Stimulated activated CD8-positive, alpha-beta memory T cell treated with anti-CD3 and anti-CD28 coated beads, Interleukin-2, amount 100 ng/mL, for 1 hour (primary cell): ENCODE results near the gene CD46.

Experiments
- DNase-seq, 2 donors: peaks; one replicate each; pipeline ENCODE4 v3.0.0-alpha.2; 2020; ENCODE audit warnings: low read depth in 2 of 2

Gene CD46

DNA sequence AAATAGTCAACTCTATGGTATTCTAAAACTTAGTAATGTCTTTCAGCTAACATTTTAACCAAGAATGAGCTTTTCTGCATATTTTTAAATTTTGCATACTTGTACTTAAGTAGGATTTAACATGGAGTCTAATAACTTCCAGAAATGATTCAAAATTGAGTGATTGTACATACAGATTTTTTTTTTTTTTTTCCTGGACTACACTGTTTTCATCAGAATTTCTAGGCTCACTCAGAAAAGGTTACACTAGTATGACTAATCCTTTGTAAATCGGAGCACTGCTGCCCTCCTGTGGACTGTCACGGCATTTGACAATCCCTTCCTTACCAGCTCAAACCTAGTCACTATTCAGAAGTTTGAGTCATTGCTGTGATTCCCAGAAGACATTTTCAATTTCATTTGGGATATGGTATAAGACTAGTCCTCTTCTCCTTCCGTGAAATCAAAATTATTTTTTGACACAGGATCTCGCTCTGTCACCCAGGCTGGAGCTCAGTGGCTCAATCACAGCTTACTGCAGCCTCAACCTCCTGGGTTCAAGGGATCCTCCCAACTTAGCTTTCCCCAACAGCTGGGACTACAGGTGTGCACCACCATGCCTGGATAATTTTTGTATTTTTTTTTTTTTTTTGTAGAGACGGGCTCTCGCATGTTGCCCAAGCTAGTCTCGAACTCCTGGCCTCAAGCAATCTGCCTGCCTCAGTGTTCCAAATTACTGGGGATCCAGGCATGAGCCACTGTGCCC is 45.5 kb downstream of the CD46 start:
- peak; percentile 53 to 57 for DNase-seq

DNA sequence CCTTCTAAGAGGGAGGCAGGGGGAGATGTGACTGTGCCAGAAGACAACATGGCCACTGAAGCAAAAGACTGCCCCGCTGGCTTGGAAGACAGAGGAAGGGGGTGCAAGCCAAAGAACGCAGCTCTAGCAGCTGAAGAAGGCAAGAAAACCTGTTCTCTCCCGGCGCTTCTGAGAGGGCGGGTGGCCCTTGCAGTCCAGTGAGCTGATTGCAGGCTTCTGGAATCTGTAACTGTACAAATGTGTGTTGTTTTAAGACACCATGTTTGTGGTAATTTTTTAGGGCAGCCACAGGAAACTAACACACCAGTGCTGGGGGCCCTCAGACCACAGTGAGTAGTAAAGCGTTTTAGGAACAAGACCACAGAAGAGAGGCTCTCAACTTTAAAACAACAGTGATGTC is 47.0 kb downstream of the CD46 start:
- DNase-seq: no peak

DNA sequence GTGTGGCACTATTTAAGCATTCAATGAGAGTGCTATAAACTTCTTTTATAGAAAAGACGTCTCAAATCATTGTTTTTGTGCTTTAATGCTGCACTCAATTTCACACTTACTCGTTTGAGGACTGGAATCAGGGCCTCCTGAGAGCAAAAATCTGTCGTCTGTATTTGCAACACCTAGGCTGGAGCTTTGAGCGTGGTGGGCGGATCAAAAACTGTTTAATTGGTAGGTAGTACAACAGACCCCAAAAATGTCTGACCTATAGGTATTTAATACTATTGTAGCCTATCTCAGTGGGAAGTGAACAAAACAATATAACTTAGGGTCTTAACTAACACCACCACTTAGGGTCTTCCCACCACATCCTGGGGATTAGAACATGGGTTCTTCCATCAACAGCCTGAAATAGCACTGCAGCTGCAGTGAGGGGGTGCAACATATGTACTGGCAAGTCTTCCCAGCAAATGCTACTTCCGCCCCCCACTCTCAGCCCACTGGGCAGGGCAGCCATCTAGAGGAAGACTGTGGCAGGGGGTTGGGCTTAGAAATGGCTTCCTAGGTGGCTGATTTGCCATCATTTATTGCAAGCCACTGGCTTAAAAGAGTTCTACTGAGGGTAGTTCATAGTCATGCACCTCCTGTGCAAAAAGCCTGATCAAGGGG is 48.3 kb downstream of the CD46 start:
- DNase-seq: no peak

DNA sequence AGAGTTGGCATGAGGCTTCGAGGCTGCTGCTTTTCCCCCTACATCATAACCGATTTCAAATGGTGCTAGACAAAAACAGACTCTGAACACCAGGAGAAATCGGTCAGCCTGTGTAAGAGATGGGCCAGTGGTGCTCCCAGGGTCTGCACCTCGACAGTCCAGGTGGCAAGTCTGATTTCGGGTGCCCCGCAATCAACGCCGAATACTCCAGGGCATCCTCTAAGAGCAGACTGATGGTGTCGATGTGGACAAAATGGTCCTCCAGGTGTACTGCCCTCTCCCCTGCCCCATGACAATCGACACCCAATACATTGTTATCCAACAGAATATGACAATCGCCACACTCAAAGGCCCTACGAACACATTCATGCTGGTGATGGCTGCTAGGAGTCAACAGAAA is 50.0 kb downstream of the CD46 start:
- DNase-seq: no peak

DNA sequence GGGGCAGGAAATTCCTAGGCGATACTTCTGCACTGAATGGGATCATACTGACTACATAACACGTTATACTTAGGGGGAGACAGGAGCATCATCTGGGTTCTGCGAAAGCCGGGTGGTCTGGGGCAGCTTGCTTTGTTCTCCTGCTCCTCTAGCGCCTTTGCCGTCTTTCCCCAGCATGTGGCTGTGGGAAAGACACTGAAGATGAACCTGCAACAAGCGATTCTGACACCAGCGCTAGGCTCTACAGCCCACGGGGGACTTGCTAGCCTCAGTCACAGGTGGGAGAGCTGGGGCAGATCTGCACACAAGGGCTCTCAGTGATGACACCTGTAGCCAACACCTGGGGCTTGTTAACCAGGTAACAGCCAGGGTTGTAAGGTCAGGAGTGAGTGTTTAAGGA is 51.8 kb downstream of the CD46 start:
- DNase-seq: no peak

DNA sequence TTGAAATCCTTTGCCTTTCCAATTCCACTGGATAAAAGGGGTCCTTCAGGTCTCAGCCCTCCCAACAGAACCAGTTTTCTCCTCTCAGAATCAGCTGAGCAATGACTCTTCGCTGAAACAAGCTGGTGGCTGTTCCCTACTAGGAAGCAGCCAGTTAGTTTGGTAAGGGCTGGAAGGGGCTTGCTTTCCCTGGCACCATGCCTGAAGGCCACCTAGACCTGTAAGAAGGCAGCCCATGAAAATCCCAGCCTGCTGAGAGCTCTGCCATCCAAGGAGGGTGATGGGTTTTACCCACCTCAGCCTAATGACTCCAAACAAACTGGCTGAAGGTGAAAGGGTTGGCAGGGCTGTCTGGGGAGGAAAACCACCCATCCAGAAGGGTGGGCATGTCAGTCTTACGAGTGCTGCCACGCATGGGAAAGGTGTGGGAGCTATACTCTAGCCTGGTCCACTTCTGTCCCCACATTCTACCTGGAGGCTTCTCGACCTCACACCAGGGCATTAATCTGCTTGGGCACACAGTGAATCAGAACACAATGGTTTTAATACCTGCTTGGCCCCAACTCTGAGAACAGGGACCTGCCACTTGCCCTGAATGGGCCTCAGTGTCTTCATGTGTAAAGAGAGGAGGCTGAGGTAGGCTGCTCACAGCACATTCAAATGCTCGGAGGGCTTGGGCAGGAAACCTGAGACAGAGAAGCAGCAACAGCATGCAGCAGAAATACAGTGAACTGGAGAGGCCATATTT is 53.0 kb downstream of the CD46 start:
- no peak for DNase-seq

DNA sequence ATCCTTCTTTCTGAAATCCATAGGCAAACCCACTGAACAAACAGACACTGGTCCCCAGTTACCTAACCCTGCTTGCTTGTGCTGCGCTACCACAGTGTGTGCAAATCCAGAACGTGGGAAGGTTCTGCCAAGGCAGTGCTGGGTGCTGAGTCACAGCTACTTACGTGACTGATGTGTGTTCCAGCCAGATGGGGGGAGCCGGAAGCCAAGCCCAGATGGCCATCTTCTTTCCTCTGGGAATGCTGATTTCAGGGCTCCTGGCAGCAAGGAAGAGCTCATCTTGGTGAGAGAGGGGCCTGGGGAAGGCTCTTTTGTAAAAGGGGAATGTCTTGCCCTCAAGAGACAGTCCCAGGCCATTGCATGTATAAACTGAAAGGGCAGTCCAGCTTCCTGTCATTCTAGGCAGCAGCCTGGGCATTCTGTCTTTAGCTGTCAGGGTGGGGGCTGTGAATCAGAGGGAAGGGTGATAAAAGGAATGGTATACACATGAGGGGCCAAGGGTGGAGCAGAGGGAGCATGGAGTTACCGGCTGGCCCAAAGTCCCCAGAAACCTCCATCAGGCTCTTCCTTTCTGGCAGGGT is 54.1 kb downstream of the CD46 start:
- DNase-seq: no peak

DNA sequence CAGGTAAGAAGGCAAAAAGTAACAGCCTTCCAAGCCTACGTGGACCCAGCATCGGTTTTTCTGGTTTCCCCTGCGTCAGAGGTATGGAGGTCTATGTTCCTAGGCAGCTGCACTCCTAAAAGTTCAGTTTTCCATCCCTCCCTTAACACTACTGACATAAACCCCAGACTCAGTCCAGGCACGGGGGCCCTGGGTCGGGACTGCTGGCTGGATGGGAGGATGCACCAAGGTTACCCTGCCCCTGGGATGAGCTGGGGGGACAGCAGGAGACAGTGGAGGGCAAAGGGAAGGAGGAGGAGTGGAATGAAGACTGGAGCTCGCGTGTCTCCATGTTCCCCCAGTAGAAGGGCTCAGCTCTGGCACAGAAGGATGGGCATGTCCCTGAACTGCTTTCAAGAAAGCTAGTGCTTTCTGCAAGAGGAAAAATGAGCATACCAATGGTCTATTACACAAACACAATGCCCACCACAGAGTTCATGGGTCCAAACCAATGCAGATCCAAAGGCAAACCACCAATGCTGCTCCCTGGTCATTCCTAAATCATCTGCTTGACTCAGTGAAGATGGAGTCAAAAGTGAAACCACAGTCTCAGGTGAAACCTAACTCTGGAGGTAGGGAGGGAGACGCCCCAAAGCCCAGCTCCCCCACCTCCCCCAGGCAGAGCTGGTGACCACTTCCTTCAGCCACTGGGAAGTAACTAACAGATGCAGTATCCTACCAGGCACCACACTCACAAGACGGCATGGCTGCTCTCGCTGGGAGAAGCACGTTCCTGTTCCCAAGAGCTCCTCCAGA is 54.9 kb downstream of the CD46 start:
- no peak for DNase-seq

DNA sequence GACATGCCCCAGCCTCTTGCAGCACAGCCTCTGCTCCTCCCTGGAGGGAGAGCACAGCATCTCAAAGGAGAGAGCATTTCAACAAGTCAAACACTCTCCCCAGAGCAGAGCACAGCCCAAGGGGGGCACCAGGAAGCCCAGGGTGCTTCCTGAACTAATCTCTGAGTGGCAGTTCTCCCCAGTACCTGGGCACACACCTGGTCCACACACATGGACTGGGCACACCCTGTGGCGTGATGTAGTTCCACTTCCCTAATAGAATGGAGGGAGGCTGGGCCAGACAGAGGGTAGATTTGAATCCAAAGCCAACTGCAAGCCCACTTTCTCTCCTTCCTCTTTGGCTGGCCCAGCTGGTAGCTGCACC is 55.5 kb downstream of the CD46 start:
- DNase-seq: no peak

DNA sequence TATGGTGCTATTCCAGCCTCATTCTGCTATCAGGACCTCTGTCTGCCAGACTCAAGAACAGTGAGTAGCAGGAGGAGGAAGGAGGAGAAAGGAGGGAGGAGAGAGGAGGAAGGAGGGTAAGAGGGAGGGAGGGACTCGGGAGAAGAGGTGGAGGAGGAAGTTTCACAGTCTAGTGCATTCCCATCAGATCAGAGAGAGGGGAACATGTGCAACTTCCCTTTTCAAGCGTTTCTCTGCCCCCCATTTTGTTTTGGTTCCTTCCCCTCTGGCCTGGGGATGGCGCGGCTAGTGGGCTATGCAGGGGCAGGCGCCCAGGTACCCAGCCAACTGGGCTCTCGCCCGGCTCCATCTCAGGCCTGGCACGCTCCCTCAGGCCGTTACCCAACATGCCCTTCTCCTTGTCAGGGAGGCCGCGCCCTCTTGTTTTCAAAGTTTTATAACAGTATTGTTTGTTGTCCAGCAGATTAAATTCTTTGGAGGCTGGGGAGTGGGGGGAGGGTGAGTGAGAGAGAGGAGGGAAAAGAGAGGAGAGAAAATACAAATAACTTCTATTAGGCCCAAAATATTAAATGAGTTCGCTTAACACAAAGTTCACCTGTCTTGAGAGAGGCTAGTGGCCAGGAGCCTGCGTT is 56.0 kb downstream of the CD46 start:
- no peak for DNase-seq

DNA sequence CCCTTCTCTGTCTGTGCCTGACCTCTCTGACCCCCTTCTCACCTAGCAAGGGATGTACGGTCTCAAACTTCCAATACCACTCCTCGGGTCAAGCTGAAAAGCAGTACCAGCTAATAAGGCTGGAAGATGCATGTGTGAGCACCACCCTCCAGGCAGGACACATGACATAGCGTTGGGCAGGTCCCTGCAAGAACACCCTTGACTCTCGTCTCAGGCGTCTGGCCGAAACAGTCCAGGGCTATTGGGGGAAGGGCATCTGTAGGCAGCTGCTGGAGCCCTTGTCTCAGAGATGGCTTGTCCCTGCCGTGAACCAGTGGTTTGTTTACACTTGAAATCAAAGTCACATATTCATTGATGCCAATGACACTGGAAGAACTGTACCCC is 56.5 kb downstream of the CD46 start:
- DNase-seq: no peak

DNA sequence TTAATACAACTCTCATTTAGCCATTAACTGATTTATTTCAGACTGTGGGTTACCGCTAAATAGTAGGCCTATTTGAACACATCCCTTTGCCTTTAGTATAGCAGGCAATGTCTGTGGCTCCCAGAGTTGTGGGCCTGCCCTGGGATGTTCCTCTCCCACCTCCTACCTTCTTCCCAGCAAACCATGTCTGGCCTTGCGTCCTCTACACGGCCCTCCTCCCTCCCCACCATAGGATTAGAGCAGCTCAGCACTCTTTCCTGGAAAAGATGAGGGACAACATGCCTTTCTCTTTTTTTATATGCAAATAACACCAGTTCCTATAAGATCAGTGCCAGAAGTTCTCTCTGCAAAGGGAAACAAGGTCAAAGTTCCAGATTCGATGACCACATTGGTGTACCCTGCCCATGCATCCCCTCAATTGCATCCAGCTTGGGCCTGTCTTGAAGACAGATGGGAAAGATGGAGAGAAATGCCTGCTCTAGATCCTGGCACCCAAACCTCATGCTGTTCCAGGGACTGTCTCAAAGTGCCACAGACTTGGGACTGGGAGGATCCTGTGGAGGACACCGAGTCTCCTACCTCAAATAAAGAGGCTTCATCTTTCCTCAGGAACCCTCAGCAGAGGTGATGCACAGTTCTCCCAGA is 57.2 kb downstream of the CD46 start:
- no peak for DNase-seq

DNA sequence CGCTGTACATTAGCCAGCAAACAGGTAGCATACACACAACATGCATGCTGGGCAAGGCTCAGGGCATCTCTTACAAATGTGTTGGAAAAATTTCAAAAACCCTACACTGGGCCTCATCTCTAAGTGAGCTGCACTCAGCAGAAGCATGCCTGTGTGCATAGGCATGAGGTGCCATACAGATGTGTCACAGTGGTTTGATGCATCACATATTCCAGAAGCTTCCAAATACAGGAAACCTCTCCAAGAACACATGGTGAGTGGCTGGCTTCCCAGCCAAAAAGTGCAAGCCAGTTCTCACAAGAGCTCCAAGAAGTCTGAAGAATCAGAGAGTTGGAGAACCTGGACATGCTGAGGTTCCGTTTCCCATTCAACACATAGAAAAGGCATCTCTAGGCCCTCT is 58.3 kb downstream of the CD46 start:
- no peak for DNase-seq

DNA sequence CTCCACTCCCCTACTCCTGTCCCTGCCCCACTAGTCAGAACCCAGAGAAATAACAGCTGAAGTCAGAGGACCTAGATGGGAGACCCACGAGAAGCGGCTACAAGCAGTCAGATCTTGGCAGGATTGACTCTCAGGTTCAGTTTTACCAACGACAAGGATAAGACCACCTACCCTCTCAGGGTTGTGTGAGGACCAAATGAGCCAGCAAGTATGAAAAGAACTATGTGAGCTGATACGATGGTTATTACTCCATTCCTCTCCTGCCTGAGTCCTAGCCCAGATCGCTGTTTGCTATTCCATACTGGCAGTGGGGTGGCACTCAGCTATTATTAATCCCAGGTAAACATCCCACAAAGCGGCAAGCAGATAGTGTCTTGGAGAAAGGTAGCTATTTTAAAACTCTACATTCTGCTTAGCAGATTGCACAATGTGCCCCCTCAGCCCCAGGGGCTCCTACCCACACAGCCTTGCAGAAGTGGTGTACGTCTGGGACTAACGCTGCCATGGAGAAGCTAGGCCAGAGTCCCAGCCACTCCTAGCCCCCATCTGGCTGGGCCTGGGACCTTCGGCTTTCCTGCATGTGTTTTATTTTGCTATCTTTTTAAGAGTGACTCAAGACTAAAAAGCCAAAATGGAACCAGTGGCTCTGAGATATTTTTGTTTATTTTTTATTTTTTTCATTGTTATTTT is 58.9 kb downstream of the CD46 start:
- DNase-seq: no peak

DNA sequence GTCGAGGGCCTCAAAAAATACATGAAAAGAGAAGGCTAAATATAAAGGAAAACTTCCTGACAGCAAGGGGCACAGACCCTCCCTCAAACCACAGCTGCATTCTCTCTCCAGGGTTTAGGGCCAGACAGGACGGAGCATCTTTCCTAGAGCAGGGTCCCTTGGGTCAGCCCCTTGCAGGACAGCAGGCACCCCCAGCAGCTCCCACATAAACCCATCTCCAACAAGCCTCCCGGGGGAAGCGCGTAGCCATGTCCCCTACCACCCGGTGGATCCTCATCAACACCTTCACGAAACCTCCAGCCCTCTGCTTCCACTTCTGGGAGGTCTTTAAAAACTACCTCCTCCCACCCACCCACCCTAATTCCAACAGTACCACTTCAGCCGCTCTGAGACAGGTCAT is 59.5 kb downstream of the CD46 start:
- DNase-seq: no peak

DNA sequence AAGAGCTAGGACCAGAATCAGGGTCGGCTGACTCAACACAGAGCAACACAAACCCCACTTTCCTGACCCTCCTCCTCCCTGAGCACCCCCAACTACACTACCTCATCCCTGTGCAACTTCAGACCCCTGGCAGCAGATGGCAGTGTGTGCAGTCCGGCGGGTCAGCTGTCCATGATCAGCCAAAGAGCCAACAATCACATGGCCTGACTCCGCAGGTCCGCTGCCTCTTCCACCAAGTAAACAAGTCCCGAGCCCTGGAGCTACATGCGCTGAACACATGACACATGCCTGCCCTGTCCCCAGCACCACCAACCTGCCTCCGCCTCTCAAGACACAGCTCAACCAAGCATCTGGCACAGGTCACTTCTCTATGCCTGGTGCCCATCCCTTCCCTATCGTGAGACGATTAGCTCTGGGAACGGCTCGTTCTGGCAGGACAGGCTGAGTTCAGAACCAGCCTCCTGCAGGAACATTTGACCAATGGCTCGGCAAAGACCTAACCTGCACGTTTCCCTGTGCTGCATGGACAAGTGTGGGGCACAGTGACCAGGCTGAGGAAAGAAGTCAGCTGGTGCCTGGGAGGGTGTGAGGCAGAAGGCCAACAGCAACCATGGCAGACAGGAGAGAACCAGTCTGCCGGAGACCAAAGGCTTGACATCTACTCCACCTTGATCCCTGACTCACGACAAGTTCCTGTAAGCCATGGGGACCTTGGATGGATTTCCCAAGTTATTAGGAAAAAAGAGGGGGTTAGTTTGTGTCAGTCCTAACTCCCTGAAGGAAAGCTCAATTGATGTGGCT is 60.3 kb downstream of the CD46 start:
- DNase-seq: no peak

DNA sequence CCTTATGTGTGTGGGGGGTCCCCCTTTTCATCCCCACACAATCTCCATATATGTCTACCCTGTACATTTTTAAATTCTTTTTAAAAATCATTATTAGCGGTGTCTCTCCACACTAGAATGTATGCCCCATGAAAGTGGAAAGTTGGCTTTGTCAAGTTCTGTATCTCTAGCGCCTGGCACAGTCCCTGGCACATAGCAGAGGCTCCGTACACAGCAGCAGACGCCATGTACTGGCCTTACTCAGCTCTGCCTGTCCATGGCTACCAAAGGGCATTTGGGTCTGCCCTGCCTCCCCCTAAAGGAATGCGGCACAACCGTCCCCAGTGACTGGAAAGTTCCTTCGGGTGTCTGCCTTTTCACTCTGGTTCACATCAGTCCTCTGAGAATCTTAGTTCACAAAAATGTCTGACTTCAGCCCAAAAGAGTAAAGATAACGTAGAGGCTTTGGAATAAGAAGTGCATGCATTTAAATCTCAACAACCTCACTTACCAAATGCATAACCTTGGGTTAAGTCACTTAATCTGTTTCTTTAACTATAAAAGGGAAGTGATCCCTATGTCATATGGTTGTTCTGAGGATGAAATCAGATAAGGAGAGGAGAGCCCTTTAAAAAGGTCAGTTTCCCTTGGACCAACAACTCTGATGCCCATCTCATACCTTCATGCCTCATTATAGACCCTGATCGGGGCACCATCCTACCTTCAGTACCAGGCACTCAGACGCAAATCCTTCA is 61.1 kb downstream of the CD46 start:
- no peak for DNase-seq

DNA sequence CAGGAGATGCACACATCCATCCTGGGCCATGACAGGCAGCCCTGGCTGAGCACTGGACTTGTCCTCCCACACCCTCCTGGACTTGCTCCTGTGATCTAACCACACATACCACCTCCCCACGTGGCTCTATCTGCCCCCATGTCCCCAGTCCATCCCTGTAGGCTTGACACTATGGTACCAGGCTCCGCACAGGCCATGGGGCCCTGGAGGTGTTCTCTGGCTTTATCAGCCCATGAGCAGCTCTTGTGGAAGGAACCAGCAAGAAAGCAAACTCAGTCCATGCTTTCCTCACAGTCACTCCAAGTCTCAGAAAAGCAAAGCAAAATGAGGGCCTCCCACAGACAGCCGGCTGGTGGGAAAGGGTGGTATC is 61.6 kb downstream of the CD46 start:
- DNase-seq: no peak

DNA sequence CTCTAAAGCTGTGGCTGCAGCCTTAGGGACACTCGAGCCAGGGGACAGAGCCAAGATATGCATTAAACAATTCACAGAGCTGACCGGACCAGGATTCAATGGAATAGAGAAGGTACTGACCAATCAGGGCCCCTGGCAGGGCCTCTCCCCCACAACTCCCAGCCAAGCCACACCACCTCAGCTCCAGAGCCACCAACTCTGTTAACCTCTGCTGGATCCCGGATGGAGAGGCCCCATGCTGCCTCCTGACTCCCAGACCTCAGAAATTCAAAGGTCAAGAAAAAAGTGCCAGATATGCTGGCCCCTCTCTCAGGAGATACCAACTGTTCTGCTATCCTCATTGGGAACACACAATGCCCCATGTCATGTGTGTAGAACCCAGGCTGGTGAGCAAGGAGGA is 62.1 kb downstream of the CD46 start:
- DNase-seq: no peak
